DND-41 (cell line): ENCODE measurements around the gene DPH6.
"Not testable (repeated sequence)": the region's sequence is repeated elsewhere in the genome, so short reads cannot be mapped to it uniquely, and the experiment has no call there.

Source experiments
- CTCF ChIP-seq: IDR thresholded peaks from 2 replicates; pipeline ENCODE4 v1.5.1; 2012; ENCODE audit warnings: borderline replicate concordance, low read length, moderate library complexity, mild to moderate bottlenecking; ENCODE audit not compliant: poor library complexity, severe bottlenecking; ENCODE audit errors: extremely low read depth
- EZH2 ChIP-seq: IDR thresholded peaks from 3 replicates; pipeline ENCODE4 v1.6.1; 2012; ENCODE audit warnings: borderline replicate concordance, low read depth, mild to moderate bottlenecking, moderate library complexity, low read length, inconsistent platforms; ENCODE audit not compliant: severe bottlenecking

GRCh38 chr15:35441279-35441678 is 104.7 kb downstream of the DPH6 start:
- not testable (repeated sequence) for TF ChIP-seq CTCF, EZH2
